Astrocyte of the cerebellum (primary cell): ENCODE data around the gene ZNF594.
"Not testable (repeated sequence)": the region's sequence is repeated elsewhere in the genome, so short reads cannot be mapped to it uniquely, and the experiment has no call there.

Experiments used
- DNase-seq: peaks from one replicate; pipeline ENCODE4 v3.0.0-alpha.2; 2011; ENCODE audit warnings: low read depth
- H3K4me3 ChIP-seq: 2 replicates; pipeline ENCODE4 v1.5.1; 2011; ENCODE audit warnings: mild to moderate bottlenecking, low read depth, low read length, moderate library complexity
- in situ Hi-C: cut with HindIII; loops from 2 replicates; pipeline ENCODE4 v1.10.0; 2017; ENCODE audit warnings: low sequenced_read_pairs
- TF ChIP-seq, protein P1 (sequence below): IDR thresholded peaks from 2 replicates; pipeline ENCODE4 v1.5.1; 2012; ENCODE audit warnings: low read length, low read depth, moderate library complexity, mild to moderate bottlenecking; ENCODE audit errors: missing control alignments

The ZNF594 gene

DNA sequence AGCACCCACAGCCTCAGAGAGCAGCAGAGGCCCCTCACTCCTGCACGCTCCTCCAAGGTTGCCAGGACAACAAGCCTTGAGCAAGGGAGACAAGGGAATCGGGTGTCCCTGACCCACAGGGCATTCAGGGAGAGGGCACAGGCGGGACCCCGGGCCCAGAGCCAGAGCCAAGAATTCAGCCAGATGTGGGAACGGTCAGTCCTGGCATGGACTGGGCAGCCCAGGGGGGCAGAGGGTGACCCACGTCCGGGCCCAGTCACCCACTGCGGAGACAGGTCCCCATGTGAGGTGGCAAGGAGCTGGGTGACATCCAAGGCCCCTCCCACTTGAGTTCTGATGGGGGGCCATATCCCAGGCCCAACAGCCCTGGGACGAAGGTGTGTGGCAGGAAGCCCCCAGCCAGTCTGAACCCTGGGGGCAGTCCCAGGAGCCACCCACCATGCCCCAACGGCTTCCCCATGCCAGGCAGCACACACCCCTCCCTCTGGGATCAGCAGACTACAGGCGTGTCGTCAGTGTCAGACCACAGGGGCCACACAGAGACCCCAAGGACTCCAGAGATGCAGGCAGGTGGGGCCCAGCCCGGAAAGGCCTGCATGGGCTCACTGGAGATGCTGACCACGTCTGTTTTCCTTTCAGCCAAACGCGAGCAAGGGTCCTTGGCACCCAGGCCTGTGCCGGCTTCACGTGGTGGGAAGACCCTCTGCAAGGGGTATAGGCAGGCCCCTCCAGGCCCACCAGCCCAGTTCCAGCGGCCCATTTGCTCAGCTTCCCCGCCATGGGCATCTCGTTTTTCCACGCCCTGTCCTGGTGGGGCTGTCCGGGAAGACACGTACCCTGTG, 52.8 kb downstream of the ZNF594 start:
- in situ Hi-C loops, result no loop called here
- DNase-seq, result no peak
- TF ChIP-seq, protein P1, sequence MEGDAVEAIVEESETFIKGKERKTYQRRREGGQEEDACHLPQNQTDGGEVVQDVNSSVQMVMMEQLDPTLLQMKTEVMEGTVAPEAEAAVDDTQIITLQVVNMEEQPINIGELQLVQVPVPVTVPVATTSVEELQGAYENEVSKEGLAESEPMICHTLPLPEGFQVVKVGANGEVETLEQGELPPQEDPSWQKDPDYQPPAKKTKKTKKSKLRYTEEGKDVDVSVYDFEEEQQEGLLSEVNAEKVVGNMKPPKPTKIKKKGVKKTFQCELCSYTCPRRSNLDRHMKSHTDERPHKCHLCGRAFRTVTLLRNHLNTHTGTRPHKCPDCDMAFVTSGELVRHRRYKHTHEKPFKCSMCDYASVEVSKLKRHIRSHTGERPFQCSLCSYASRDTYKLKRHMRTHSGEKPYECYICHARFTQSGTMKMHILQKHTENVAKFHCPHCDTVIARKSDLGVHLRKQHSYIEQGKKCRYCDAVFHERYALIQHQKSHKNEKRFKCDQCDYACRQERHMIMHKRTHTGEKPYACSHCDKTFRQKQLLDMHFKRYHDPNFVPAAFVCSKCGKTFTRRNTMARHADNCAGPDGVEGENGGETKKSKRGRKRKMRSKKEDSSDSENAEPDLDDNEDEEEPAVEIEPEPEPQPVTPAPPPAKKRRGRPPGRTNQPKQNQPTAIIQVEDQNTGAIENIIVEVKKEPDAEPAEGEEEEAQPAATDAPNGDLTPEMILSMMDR, result no peak
- H3K4me3 ChIP-seq, result no peak overlapping the region

DNA sequence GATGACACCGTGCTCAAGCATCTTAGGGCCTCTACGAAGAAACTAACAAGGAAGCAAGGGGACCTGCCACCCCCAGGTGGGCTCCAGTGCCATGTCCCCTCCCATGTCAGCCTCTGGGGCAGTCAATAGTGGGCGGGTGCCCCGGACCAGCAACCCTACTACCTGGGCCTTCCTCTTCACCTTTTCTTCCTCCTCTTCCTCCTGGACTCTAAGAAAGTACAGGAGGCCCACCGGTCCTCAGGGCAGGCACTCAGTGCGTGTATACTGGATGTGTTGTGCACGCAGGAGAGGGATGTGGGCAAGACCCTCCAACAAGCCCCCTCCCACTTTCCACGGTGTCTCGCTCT, 53.5 kb downstream of the ZNF594 start:
- in situ Hi-C loops, DNase-seq, H3K4me3 ChIP-seq: not testable (repeated sequence)

DNA sequence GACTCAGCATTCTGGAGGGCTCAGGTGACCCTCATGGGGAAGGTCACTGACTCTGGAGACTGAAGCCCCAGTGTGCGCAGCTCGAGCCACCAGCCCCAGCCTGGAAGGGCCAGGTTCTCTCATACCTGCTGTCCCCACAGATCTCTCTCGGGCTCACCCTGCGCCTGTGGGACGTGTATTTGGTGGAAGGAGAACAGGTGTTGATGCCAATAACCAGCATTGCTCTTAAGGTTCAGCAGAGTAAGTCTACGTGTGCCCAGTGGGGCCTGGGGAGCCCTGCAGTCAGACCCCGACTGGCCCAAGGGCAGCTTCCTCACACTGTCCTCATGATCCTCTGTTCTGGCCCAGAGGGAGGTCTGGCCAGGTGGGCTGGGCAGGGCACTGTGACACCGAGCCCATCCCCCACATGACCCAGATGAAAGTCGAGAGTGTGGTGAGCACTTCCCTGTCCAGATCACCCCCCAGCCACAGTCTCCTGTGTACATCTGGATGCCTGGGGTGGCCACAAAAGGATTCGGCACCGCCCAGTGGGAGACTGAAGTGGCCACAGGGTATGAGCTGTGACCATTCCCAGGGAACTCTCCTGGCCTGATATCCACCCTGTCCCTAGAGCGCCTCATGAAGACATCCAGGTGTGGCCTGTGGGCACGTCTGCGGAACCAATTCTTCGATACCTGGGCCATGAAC, 54.0 kb downstream of the ZNF594 start:
- H3K4me3 ChIP-seq, DNase-seq, in situ Hi-C loops: not testable (repeated sequence)

DNA sequence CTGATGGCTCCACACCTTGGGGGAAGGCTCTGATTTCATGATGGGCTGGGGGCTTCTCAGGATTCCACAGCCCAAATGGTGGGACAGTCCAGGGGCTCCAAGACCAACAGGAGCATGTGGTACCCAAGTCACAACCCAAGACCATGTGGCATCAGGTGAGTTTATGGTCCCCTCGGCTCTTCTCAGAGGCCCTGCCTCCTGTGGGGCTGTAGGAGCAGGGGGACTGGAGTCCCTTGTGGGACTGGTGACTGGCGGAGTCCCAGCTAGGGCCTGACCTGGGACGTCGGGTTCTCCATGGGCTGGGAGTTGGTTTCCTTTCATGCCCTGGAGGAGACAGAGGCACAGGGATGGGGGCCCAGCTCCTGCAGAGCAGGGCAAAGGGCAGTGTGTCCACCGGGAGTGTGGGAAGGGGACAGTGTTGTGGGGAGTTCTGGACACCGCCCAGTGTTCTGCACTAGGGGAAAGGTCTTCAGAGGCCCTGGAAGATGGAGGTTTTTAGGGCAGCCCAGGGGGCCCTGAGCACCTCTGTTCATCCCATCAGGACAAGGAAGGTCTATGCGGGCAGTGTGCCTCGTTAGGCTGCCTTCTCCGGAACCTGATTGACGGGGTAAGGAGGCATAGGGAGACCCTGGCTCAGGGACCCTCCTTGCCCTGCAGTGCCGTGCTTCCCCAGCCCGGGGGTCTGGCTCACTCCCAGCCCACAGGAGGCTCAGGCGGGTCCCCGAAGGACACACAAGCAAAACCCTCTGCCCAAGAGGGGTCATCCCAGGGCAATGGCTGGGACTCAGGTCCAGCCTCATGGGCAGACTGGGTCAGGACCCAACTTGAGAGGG, 54.9 kb downstream of the ZNF594 start:
- in situ Hi-C loops, H3K4me3 ChIP-seq, DNase-seq: not testable (repeated sequence)

DNA sequence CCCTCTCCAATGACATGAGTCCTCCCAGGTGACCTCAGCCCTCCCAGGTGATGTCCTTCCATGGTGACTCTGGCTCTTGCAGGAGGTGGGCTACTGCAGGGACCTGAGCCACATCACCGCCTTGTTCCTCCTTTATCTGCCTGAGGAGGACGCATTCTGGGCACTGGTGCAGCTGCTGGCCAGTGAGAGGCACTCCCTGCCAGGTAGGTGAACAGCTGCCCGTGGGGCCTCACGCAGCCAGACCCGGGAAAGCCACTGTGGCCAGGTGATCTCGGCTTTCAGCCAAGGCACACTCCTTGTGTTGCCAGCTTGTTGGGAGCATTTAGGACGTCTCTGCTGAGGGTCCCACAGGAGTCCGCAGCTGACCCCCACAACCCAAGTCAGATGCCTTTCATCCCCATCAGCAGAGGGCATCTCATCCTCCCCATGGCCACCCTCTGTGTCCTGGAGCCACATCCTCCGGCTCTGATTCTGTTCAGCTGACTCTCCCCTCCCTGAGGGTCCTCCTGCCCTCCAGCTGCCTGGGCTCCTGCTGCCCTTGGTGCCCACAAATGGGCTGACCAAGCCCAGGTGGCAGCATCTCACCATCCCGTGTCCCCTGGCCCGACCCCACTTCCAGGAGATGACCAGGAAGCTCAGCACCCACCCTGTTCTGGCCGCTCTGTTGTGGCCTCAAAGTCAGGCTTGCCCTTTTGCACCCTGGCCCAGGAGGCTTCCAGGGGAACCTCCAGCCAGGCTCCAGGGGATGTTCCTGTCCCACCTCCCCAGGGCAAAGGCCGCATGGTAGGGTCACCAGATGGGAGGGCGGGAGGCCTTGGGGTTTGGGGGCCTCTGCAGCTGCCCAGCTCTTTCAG, 55.7 kb downstream of the ZNF594 start:
- no peak overlapping the region for H3K4me3 ChIP-seq
- DNase-seq, result no peak
- TF ChIP-seq, protein P1, result no peak
- in situ Hi-C loops, result no loop called here

DNA sequence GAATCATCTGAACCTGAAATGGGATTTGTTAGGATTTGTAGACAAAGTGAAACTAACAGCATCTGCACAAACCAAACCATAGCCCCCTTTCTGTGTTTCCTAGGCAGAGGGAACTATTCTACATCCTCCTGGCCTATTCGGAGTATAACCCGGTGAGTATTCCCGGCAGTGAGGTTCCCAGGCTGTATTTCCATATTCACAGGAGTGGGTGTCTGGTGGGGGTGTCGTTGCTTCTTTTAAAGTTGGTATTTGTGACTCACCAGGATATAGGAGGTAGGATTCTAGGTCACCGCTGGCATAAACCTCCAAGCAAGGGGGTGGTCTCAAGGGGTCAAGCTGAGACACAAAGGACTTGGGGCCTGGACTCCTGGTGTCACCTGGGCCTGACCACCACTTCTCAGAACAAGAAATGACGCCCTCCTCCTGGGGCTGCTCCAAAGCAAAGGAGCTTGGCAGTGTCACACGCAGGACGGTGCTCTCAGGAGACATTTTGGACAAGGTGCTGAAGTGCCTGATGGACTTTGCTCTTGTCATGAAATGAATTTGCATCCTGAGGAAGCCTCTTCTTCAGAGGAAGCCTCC, 56.4 kb downstream of the ZNF594 start:
- DNase-seq, in situ Hi-C loops, H3K4me3 ChIP-seq: not testable (repeated sequence)

DNA sequence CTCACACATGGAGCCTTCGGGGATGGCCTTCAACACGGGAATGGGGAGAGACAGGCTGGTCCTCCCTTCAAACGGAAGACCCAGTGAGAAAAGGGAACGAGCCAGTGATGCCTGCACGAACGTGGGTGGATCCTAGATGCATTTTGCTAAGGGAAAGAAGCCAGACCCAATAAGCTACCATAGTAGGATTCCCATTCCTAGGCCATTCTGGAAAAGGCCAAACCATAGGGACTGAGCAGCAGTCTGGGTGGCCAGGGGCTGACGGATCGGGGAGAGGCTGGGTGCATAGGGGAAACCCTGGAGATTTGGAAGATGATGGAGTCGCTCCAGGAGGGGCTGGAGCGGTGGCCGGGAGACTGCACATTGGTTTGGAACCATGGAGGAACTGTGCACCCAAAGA, 57.1 kb downstream of the ZNF594 start:
- H3K4me3 ChIP-seq, in situ Hi-C loops, DNase-seq: not testable (repeated sequence)

DNA sequence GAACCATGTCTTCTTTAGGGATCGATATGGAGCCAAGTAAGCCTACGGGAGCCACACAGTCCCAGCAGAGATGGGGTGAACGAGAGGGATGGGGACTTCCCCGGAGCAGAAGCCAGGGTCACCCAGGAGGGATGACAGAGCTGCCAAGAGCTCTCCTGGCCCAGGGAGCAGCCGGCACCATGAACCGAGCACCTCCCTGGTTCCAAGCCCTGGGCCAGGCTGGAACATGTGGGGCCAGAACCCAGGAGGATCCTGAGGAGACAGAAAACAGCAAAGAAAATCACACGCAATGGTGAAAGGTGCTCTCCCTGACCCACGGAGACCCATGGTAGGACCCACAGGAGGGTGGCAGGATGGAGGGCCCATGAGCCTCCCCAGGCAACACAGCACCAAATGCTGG, 57.7 kb downstream of the ZNF594 start:
- in situ Hi-C loops, DNase-seq, H3K4me3 ChIP-seq: not testable (repeated sequence)

DNA sequence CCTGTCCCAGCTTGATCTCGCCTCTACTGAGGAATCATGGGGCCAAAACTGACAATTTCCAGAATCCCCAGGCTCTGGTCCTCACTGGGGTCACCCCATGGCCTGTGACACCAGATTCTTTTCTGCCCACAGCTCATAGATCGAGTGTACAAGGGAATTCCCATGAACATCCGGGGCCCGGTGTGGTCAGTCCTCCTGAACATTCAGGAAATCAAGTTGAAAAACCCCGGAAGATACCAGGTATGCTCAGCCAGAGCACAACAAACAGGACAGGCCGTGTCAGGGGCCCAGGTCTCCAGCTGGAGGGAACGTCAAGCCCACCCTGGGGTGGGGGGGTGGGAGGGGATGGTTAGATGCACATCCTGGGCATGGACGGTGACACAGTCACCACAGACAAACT, 58.4 kb downstream of the ZNF594 start:
- DNase-seq, result no peak
- TF ChIP-seq, protein P1, result no peak
- in situ Hi-C loops, result no loop called here

DNA sequence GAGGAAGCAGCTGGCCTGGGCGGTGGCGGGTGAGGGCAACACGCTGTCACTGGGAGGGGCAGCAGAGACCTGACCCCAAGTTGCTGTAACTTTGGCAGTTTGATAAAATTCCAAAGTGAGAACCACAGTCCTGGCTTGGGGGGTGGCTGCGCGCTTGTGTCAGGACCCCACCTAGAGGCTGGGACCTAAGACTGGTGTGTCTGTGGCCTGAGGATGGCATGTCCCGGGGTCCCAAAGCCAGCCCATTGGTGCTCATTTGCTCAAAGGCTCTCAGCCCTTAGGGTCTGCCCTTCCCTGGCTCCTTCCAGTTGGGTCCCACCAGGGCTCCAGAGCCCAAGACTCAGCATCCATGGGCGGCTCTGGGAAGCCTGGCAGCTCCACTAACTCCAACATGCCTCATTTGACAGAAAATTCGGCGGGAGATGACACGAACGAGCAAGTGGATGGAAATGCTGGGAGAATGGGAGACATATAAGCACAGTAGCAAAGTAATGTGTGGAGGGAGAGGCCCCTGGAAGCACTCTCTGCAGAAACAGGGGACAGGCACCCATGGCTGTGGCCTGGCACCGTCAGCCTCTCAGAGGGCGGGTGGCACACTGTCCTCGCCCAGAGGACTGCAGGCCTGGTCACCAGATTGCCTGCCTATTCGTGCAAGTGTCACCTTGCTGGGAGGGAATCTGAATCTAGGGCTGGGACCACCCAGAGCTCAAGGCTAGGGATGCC, 59.0 kb downstream of the ZNF594 start:
- DNase-seq, H3K4me3 ChIP-seq, in situ Hi-C loops: not testable (repeated sequence)

More for the DNA sequence above, 58.4 kb downstream of the ZNF594 start:
- no peak overlapping the region for H3K4me3 ChIP-seq

DNA sequence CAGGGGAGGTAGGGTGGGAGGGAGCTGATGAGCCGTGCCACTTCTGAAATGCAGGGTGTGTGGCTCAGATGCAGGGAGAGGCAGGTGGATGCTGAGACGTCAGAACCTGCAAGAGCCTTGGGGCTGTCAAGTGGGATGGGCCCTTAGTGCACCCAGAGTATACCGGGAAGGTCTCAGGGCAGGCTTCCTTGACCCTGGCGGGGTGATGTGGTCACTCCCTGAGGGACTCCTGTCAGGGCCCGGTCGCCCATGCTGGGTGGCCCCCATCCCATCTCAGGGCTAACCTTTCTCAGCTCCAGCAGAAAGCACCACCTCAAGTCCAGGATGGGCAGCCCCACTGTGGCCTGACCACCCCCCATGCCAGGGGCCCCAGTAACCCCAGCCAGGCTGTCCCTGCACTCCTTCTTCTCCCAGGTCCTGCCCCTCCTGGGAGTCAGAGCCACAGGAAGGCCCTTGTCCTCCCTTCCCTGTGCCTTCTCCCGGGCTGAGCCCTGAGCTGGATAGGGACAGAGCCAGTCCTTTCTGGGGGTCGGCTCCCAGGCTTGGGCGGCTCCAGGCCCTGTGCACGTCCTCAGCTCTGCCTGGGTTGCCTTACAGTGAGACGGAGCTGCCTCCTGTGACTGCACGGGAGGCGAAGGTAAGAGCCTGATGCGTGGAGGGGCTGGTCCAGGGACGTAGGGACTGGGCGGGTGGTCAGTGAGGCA, 59.7 kb downstream of the ZNF594 start:
- H3K4me3 ChIP-seq, DNase-seq, in situ Hi-C loops: not testable (repeated sequence)
